Measurements from ENCODE around the gene TGFB3.
A peak's percentile ranks its signal among the peaks of the same experiment; 100 is the strongest.
"Not testable (repeated sequence)": the region's sequence is repeated elsewhere in the genome, so short reads cannot be mapped to it uniquely, and the experiment has no call there.

Gene TGFB3

GRCh38 chr14:75981426-75982265, at the start of gene TGFB3:
Gene TGFB3 (minus strand): TSS chr14:75981995. CDS start chr14:75980893, 1,102 bp downstream.
- no peaks in the 10 kb centered on the region for H3K9me3 Mint-ChIP-seq
- peak within 1 kb of the TSS; percentile 70 for H3K4me3 Mint-ChIP-seq
- H3K27ac Mint-ChIP-seq: peak within 1 kb of the TSS; percentile 74
- peaks cover 47% of the 10 kb centered on the region for H3K4me1 Mint-ChIP-seq
- peak; percentile 73 for DNase-seq
- H3K36me3 Mint-ChIP-seq: no peaks in the 10 kb centered on the region
- H3K27me3 Mint-ChIP-seq: peaks cover 20% of the 10 kb centered on the region
- CTCF ChIA-PET: interaction anchor here (1.4 to 8.5 kb wide), 5 partner anchors 74 to 404 kb away, joined by 5 to 131 read pairs (median 7); partner anchors contain the start of gene FLVCR2

GRCh38 chr14:76024211-76024907, 42.6 kb upstream of the TGFB3 start:
- Mint-ChIP-seq H3K27me3 (no peaks in the 10 kb centered on the region), H3K27ac (no peak overlapping the region), H3K4me3 (no peak overlapping the region), H3K4me1 (no peaks in the 10 kb centered on the region), H3K36me3 (peaks cover 7% of the 10 kb centered on the region), H3K9me3 (peaks cover 11% of the 10 kb centered on the region)
- CTCF ChIA-PET: no interaction called here
- no peak for DNase-seq

- no peaks in the 10 kb centered on the region for H3K27me3 Mint-ChIP-seq
- CTCF ChIA-PET: no interaction called here
- H3K4me1 Mint-ChIP-seq: no peaks in the 10 kb centered on the region
- DNase-seq: no peak
- H3K27ac Mint-ChIP-seq: no peak overlapping the region
- peaks cover 9% of the 10 kb centered on the region for H3K36me3 Mint-ChIP-seq
- peaks cover 15% of the 10 kb centered on the region for H3K9me3 Mint-ChIP-seq
- no peak overlapping the region for H3K4me3 Mint-ChIP-seq
Observed at GRCh38 chr14:76023757-76024156, 42.0 kb upstream of the TGFB3 start.

- DNase-seq: no peak
- CTCF ChIA-PET: no interaction called here
- no peaks in the 10 kb centered on the region for H3K4me1 Mint-ChIP-seq
- no peaks in the 10 kb centered on the region for H3K27me3 Mint-ChIP-seq
- no peak overlapping the region for H3K27ac Mint-ChIP-seq
- H3K4me3 Mint-ChIP-seq: no peak overlapping the region
- H3K9me3 Mint-ChIP-seq: peaks cover 15% of the 10 kb centered on the region
- peaks cover 9% of the 10 kb centered on the region for H3K36me3 Mint-ChIP-seq
Observed at GRCh38 chr14:76022991-76023390, 41.2 kb upstream of the TGFB3 start.

GRCh38 chr14:76019676-76020075, 37.9 kb upstream of the TGFB3 start:
- CTCF ChIA-PET: no interaction called here

GRCh38 chr14:76015668-76016067, 33.9 kb upstream of the TGFB3 start:
- Mint-ChIP-seq H3K27me3 (no peaks in the 10 kb centered on the region), H3K9me3 (peaks cover 15% of the 10 kb centered on the region), H3K27ac (no peak overlapping the region), H3K4me3 (no peak overlapping the region), H3K36me3 (peaks cover 11% of the 10 kb centered on the region), H3K4me1 (no peaks in the 10 kb centered on the region)
- DNase-seq: no peak
- CTCF ChIA-PET: no interaction called here

More at GRCh38 chr14:76019676-76020075, 37.9 kb upstream of the TGFB3 start:
- DNase-seq: no peak
- H3K27me3 Mint-ChIP-seq: no peaks in the 10 kb centered on the region
- peaks cover 15% of the 10 kb centered on the region for H3K9me3 Mint-ChIP-seq
- no peak overlapping the region for H3K27ac Mint-ChIP-seq
- no peak overlapping the region for H3K4me3 Mint-ChIP-seq
- H3K36me3 Mint-ChIP-seq: peaks cover 11% of the 10 kb centered on the region
- no peaks in the 10 kb centered on the region for H3K4me1 Mint-ChIP-seq

GRCh38 chr14:76015191-76015590, 33.4 kb upstream of the TGFB3 start:
- no peak for DNase-seq
- CTCF ChIA-PET: no interaction called here
- no peak overlapping the region for H3K4me3 Mint-ChIP-seq
- no peak overlapping the region for H3K27ac Mint-ChIP-seq
- peaks cover 8% of the 10 kb centered on the region for H3K36me3 Mint-ChIP-seq
- peaks cover 10% of the 10 kb centered on the region for H3K9me3 Mint-ChIP-seq
- no peaks in the 10 kb centered on the region for H3K27me3 Mint-ChIP-seq
- H3K4me1 Mint-ChIP-seq: no peaks in the 10 kb centered on the region

GRCh38 chr14:76012354-76012753, 30.6 kb upstream of the TGFB3 start:
- Mint-ChIP-seq H3K4me1 (no peaks in the 10 kb centered on the region), H3K9me3 (no peaks in the 10 kb centered on the region), H3K27me3 (no peaks in the 10 kb centered on the region), H3K27ac (no peak overlapping the region), H3K36me3 (peaks cover 2% of the 10 kb centered on the region), H3K4me3 (no peak overlapping the region)
- CTCF ChIA-PET: no interaction called here
- DNase-seq: no peak

GRCh38 chr14:76011930-76012329, 30.1 kb upstream of the TGFB3 start:
- DNase-seq: no peak
- peaks cover 2% of the 10 kb centered on the region for H3K36me3 Mint-ChIP-seq
- H3K4me3 Mint-ChIP-seq: no peak overlapping the region
- CTCF ChIA-PET: no interaction called here
- no peaks in the 10 kb centered on the region for H3K27me3 Mint-ChIP-seq
- no peaks in the 10 kb centered on the region for H3K9me3 Mint-ChIP-seq
- no peaks in the 10 kb centered on the region for H3K4me1 Mint-ChIP-seq
- H3K27ac Mint-ChIP-seq: no peak overlapping the region

GRCh38 chr14:76009627-76010026, 27.8 kb upstream of the TGFB3 start:
- not testable (repeated sequence) for DNase-seq, H3K27me3 Mint-ChIP-seq, H3K9me3 Mint-ChIP-seq, H3K4me1 Mint-ChIP-seq, H3K4me3 Mint-ChIP-seq, H3K36me3 Mint-ChIP-seq, H3K27ac Mint-ChIP-seq
- CTCF ChIA-PET: interaction anchor here (0.7 kb wide), 1 partner anchor 301 kb away, joined by 3 read pairs; no protein-coding TSS in a partner anchor

GRCh38 chr14:76007852-76008251, 26.1 kb upstream of the TGFB3 start:
- no peak for DNase-seq
- H3K4me1 Mint-ChIP-seq: no peaks in the 10 kb centered on the region
- H3K9me3 Mint-ChIP-seq: peaks cover 6% of the 10 kb centered on the region
- no peaks in the 10 kb centered on the region for H3K27me3 Mint-ChIP-seq
- peaks cover 5% of the 10 kb centered on the region for H3K36me3 Mint-ChIP-seq
- H3K4me3 Mint-ChIP-seq: no peak overlapping the region
- CTCF ChIA-PET: no interaction called here
- no peak overlapping the region for H3K27ac Mint-ChIP-seq

- DNase-seq: no peak
- Mint-ChIP-seq H3K4me3 (no peak overlapping the region), H3K27me3 (no peaks in the 10 kb centered on the region), H3K4me1 (no peaks in the 10 kb centered on the region), H3K9me3 (peaks cover 6% of the 10 kb centered on the region), H3K27ac (no peak overlapping the region), H3K36me3 (peaks cover 5% of the 10 kb centered on the region)
- CTCF ChIA-PET: no interaction called here
Observed at GRCh38 chr14:76007379-76007778, 25.6 kb upstream of the TGFB3 start.

- Mint-ChIP-seq H3K9me3 (peaks cover 6% of the 10 kb centered on the region), H3K27ac (no peak overlapping the region), H3K27me3 (no peaks in the 10 kb centered on the region), H3K36me3 (peaks cover 5% of the 10 kb centered on the region), H3K4me1 (no peaks in the 10 kb centered on the region), H3K4me3 (no peak overlapping the region)
- CTCF ChIA-PET: no interaction called here
- DNase-seq: no peak
Observed at GRCh38 chr14:76006253-76006652, 24.5 kb upstream of the TGFB3 start.

GRCh38 chr14:76002383-76002782, 20.6 kb upstream of the TGFB3 start:
- CTCF ChIA-PET: no interaction called here
- no peak for DNase-seq
- H3K9me3 Mint-ChIP-seq: peaks cover 6% of the 10 kb centered on the region
- H3K4me1 Mint-ChIP-seq: no peaks in the 10 kb centered on the region
- no peak overlapping the region for H3K27ac Mint-ChIP-seq
- no peaks in the 10 kb centered on the region for H3K27me3 Mint-ChIP-seq
- H3K4me3 Mint-ChIP-seq: no peak overlapping the region
- peaks cover 5% of the 10 kb centered on the region for H3K36me3 Mint-ChIP-seq

Data from activated naive CD4-positive, alpha-beta T cell treated with anti-CD3 and anti-CD28 coated beads, Interleukin-2, amount 10 ng/mL, durations not matched to agents 7 days and 5 days (primary cell).